HCT116 (cell line): Measurements from ENCODE around the gene RNU5B-1. TPM values are rescaled to one million over a fixed set of nuclear protein-coding genes. Genes with fewer than 3 reads are reported as not detected.

Source experiments
- CEBPB ChIP-seq: IDR thresholded peaks from 2 replicates; pipeline ENCODE4 v1.6.1; 2012; ENCODE audit warnings: low read depth
- EZH2phosphoT487 ChIP-seq: fragments of 200-600 bp; IDR thresholded peaks from 2 replicates; pipeline ENCODE4 v1.6.1; 2018; ENCODE audit warnings: antibody characterized with exemption, borderline replicate concordance
- JUND ChIP-seq: IDR thresholded peaks from 2 replicates; pipeline ENCODE4 v1.6.1; 2012
- POLR2AphosphoS5 ChIP-seq: IDR thresholded peaks from 2 replicates; pipeline ENCODE4 v1.6.1; 2011; ENCODE audit warnings: mild to moderate bottlenecking, low read depth, low read length, moderate library complexity
- RAD21 ChIP-seq: IDR thresholded peaks from 2 replicates; pipeline ENCODE4 v1.6.1; 2012; ENCODE audit warnings: low read depth, mild to moderate bottlenecking
- SIN3A ChIP-seq: IDR thresholded peaks from 2 replicates; pipeline ENCODE4 v1.6.1; 2012; ENCODE audit warnings: low read depth
- TCF7L2 ChIP-seq: IDR thresholded peaks from 2 replicates; pipeline ENCODE4 v1.7.0; 2011; ENCODE audit warnings: borderline replicate concordance, inconsistent platforms; ENCODE audit not compliant: insufficient read depth, insufficient read length; ENCODE audit errors: extremely low read depth
- YY1 ChIP-seq: IDR thresholded peaks from 2 replicates; pipeline ENCODE4 v1.6.1; 2011; ENCODE audit warnings: low read length, low read depth, moderate library complexity, mild to moderate bottlenecking; ENCODE audit not compliant: insufficient replicate concordance; ENCODE audit errors: extremely low read depth
- ZFX ChIP-seq: fragments of 450-650 bp; IDR thresholded peaks from 2 replicates; pipeline ENCODE4 v1.6.1; 2017
- ZNF274 ChIP-seq: fragments of 200-500 bp; sonication (Bioruptor generic); IDR thresholded peaks from 2 replicates; pipeline ENCODE4 v1.6.1; 2014; ENCODE audit warnings: mild to moderate bottlenecking, low read depth, low read length, inconsistent platforms
- total RNA-seq: library from RNA; stranded (reverse); gene quantifications from one replicate; pipeline ENCODE4 v1.2.1, GENCODE V29; 2021; ENCODE audit not compliant: unreplicated experiment
- TF ChIP-seq, protein P1 (sequence below): IDR thresholded peaks from 2 replicates; pipeline ENCODE4 v1.6.1; 2012
- TF ChIP-seq, protein P2 (sequence below), 3 experiments: fragments of 200-600 bp in 1 of 3; sonication (generic) in 1 of 3; IDR thresholded peaks in 2 of 3; conservative IDR thresholded peaks in 1 of 3; 2 replicates each; pipeline ENCODE4 v1.5.1; 2012 to 2017; ENCODE audit warnings: low read depth in 2 of 3, low read length in 2 of 3, antibody characterized with exemption in 1 of 3, borderline replicate concordance in 1 of 3, control low read depth in 1 of 3, mild to moderate bottlenecking in 1 of 3, mixed read lengths in 1 of 3, mixed run types in 1 of 3, moderate library complexity in 1 of 3; ENCODE audit not compliant: insufficient read depth in 1 of 3

RNU5B-1 gene
- total RNA-seq, 1 experiment from 2014 or later = not detected

DNA sequence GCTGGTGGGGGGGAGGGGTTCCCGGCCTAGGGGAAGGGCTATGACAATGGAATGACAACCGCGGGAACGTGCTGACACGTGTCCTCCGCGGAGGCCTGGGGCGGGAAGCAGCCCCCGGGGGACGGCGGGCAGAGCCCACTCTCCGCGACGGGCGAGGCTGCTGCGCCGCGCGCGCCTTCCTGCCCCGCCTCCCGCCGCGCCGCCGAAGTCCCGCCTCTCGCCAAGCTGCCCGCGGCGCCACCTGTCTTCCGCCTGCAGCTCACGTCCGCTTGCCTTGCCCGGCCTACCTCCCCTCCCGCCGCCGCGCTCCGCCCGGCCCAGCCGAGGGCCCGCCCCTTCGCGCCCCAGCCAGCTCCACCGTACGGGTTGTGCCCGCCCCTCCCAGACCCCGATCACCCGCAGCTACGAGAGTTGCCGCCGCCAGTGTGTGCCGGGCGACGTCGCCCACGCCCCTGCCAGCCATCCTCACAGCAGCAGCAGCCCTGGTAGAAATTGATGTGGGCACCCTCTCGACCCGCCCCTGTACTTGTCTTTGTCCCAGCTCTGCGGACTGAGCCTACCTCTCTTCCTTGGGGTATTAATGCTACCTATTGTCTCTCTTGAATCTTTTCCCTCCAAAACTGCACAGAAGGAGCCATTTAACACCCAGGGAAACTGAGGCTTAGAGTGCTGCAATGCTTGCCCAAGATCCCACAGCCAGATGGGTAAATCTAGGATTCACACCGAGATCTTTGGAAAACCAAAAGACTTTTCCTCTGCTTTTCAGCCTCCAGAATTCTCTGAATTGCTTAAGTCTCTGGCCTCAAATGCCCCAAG is 17.6 kb upstream of the RNU5B-1 start, which contains the start of gene PARP16 (continued):
- no peak for TF ChIP-seq YY1
- peak; percentile 87 for TF ChIP-seq POLR2AphosphoS5
- no peak for TF ChIP-seq CEBPB
- no peak for TF ChIP-seq JUND
- TF ChIP-seq SIN3A = no peak
- TF ChIP-seq ZFX = peak; percentile 87
- no peak for TF ChIP-seq ZNF274
- TF ChIP-seq, protein P1, sequence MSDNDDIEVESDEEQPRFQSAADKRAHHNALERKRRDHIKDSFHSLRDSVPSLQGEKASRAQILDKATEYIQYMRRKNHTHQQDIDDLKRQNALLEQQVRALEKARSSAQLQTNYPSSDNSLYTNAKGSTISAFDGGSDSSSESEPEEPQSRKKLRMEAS = peak; percentile 67
- no peak for TF ChIP-seq EZH2phosphoT487
- no peak for TF ChIP-seq TCF7L2
- TF ChIP-seq RAD21 = no peak
- TF ChIP-seq, protein P2, sequence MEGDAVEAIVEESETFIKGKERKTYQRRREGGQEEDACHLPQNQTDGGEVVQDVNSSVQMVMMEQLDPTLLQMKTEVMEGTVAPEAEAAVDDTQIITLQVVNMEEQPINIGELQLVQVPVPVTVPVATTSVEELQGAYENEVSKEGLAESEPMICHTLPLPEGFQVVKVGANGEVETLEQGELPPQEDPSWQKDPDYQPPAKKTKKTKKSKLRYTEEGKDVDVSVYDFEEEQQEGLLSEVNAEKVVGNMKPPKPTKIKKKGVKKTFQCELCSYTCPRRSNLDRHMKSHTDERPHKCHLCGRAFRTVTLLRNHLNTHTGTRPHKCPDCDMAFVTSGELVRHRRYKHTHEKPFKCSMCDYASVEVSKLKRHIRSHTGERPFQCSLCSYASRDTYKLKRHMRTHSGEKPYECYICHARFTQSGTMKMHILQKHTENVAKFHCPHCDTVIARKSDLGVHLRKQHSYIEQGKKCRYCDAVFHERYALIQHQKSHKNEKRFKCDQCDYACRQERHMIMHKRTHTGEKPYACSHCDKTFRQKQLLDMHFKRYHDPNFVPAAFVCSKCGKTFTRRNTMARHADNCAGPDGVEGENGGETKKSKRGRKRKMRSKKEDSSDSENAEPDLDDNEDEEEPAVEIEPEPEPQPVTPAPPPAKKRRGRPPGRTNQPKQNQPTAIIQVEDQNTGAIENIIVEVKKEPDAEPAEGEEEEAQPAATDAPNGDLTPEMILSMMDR (IDR thresholded peaks at IDR 0.05 in 2 of 3, conservative IDR thresholded peaks at IDR 0.05 in 1 of 3; ENCODE audit: borderline replicate concordance in 1 of 3, insufficient read depth in 1 of 3, low read depth in 2 of 3, low read length in 2 of 3) = peak in 1 of 3 experiments; percentile 35; a peak in 3 of 6 replicates
